C4-2B (cell line): ENCODE data around the gene GOLGB1.

Experiments used
- ZFX ChIP-seq: fragments of 450-650 bp; IDR thresholded peaks from 2 replicates; pipeline ENCODE4 v1.6.1; 2017
- TF ChIP-seq, protein P1 (sequence below): fragments of 450-650 bp; conservative IDR thresholded peaks from 2 replicates; pipeline ENCODE4 v1.5.1; 2017; ENCODE audit warnings: mild to moderate bottlenecking

DNA sequence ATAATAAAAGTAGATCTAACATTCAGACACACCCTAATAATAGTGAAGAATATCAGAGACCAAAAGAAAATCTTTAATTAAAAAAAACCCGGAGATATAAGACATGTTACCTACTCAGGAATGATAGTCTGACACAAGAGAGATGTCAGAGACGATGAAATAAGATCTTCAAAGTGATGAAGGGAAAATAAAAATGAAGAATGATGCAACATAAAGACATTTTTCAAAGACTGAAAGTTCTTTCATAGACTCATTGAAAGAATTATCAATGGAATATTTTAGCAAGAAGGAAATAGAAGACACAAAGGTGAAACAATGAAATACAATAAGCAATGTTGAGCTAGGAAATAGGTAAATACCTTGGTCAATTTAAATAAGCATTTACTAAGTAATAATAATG lies 108.4 kb downstream of the GOLGB1 start:
- TF ChIP-seq, protein P1, sequence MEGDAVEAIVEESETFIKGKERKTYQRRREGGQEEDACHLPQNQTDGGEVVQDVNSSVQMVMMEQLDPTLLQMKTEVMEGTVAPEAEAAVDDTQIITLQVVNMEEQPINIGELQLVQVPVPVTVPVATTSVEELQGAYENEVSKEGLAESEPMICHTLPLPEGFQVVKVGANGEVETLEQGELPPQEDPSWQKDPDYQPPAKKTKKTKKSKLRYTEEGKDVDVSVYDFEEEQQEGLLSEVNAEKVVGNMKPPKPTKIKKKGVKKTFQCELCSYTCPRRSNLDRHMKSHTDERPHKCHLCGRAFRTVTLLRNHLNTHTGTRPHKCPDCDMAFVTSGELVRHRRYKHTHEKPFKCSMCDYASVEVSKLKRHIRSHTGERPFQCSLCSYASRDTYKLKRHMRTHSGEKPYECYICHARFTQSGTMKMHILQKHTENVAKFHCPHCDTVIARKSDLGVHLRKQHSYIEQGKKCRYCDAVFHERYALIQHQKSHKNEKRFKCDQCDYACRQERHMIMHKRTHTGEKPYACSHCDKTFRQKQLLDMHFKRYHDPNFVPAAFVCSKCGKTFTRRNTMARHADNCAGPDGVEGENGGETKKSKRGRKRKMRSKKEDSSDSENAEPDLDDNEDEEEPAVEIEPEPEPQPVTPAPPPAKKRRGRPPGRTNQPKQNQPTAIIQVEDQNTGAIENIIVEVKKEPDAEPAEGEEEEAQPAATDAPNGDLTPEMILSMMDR, result no peak
- no peak for TF ChIP-seq ZFX
